ENCODE measurements around the gene PHC2.

PHC2 gene

DNA sequence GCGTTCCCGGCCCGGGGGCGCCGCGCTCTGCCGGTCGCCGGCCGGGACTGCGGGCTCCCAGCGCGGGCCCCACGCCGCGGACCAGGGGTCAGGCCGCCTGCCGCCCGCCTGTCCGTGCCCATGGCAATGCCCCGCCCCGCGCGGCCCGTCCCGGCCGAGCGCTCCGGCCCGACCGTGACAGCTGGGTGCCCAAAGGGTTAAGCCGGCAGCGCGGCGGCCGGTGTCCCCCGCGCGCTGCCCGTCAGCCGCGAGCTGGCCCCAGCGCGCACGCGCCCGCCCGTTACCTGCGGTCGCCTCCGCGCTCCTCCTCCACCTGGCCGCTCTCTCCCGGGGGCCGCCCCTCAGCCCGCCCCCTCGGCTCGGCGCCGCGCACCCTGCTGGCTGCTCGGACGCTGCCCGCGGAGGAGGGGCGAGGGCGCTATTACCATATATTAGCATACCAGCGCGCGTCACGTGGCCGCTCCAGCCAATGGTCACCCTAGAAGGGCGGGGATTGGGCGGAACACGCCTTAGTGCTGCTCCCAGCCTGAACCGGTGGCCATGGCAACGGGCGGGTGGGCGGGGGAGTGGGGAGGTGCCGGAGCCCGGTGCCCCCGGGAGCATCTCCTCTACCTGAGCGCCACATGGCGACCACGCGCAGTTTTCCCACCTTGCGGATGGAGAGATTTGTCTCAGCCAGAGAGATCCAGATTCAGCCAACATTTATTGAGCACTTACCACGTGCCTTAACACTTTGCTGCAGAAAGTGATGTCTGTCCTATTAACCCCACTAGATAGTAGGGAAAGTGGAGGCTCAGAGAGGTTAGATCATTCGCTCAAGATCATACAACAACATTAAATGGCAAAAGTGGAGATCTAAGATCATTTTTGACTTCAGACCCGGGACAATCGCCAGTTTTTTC is at the start of gene PHC2:
PHC2 (minus strand) TSS at position 404 of the 902 bp plus-strand sequence. CDS start 55,556 bp downstream, outside the sequence.
- peak; percentile 95 for DNase-seq

- no peak for DNase-seq
Observed at GRCh38 chr1:33477451-33477850, 46.6 kb upstream of the PHC2 start.

GRCh38 chr1:33473900-33474299 is 43.0 kb upstream of the PHC2 start:
- no peak for DNase-seq

DNA sequence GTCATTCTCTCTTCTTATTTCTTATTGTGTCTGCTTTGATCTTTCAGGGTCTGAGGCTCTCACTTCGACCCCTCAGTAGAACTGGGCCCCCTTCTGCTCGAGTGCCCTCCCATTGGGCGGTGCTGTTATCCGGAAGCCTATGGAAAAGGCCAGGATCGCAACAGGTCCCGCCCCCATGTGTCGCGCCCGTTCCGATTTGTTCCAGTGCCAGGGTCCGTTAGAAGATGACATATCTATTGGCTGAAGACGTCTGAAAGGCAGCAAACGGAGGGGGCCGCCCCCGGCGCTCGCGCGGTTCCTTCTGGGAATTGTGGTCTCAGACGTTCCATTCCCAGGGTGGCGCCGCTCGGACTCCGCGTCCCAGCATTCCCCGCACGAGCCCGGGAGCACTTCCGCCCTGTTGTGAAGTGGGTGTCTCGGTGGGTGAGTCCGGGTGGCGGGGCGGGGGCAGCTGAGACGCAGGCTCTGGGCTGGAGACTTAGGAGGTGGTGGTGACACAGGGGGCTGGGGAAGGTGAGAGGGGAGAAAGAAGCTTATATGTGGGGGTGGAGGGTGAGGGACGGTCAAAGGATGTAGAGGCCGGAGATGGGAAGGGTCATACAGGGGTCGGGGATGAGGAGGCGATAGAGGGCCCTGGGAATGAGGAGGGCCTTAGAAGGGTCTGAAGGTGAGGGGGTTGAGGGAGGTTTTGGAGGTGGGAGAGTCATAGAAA is 41.5 kb upstream of the PHC2 start, which contains the start of gene ZSCAN20:
ZSCAN20 (plus strand) TSS at position 377 of the 712 bp plus-strand sequence. CDS start 6,644 bp downstream, outside the sequence.
- peak; percentile 93 for DNase-seq

DNA sequence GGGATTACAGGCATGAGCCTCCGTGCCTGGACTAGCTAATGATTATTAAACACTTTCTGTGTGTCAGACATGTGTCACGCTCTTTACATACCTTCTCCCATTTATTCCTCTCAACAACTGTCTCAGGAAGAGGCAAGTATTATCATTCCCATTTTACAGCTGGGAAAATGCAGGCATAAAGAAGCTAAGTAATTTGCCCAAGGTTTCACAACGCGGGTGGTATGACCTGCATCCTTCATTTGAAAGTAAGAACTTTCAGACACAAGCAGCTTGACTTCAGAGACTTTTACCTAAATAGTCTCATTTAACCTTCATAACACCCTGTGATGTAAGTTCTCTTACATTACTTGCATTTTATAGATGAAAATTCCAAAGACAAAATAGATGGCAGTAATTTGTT is 40.5 kb upstream of the PHC2 start:
- DNase-seq = no peak

DNA sequence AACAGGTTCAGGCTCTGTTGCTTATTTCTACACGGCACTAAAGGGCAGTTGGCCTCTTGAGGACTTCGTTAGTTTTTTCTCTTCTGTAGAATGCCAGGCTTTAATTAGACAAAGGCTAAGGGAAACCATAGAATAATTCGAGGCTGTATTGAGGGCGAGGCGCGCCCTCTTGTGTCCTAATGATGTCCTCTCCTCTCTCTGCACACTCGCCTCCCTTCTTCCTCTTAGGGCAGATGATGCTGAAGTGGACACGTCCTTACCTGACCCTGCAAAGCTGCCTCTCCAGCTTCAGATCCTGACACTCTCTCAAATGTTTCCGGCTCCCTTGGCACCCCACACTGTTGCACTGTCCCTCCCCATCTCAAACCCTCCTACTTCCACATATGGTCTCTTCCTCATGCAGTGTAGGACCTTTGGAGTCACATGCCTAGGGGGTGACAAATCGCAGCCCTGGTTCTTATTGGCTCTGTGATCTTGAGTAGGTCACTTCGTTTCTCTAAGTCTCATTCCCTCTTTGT is 39.7 kb upstream of the PHC2 start:
- DNase-seq = peak; percentile 77

DNA sequence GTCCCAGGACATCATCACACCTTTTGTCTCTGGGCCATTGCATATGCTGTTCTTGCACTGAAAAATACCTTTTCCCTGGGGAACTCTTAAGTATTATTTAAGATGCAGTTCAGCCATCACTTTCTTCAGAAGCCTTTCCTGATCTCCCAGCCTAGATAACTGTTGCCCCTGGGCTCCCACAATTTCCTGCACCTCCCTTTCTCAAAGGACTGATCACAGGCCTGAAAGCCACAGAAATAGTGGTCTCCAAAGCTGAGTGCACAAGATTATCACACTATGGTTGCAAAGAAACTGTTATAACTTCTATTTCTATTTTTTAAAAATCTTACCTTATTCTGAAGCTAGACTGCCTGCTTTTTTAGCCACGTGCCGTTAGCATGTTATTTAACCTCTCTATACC is 38.8 kb upstream of the PHC2 start:
- DNase-seq = no peak

DNA sequence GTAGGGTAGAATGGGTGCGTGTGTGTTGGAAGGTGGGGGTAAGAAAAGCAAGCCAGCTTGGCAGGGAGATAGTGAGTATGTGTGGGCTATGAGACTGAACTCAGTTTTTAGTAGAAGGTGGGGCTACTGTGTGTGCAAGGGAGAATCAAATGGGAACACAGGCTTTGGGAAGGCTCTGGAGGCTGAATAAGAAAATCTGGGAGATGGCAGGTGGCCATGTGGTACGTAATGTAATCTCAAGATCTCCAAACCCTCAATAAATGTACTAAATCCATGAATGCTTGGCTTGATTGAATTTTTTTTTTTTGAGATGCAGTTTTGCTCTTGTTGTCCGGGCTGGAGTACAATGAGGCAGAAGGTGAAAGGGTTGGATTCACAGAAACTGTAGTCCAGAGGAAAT is 38.1 kb upstream of the PHC2 start:
- DNase-seq = no peak

GRCh38 chr1:33468531-33468930 is 37.6 kb upstream of the PHC2 start:
- DNase-seq = no peak

GRCh38 chr1:33468011-33468410 is 37.1 kb upstream of the PHC2 start:
- DNase-seq = no peak

DNA sequence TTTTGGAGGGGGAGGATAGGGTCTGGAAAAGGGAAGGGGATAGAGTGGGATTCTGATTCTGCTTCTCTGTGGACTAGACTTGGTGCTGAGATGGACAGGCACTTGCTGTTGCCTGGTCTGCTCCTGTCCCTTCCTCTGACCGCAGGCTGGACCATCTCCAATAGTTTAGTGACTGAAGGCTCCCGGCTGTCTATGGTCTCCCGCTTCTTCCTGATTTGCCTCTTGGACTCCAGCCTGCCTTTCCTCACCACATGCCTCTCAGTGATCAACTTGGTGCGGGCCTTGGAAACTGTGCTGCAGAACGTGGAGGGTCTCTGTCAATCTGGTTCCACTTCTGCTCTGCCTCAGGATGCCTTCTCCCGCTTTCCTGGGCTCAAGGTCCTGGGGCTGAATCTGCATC is 35.3 kb upstream of the PHC2 start:
- DNase-seq = no peak

DNA sequence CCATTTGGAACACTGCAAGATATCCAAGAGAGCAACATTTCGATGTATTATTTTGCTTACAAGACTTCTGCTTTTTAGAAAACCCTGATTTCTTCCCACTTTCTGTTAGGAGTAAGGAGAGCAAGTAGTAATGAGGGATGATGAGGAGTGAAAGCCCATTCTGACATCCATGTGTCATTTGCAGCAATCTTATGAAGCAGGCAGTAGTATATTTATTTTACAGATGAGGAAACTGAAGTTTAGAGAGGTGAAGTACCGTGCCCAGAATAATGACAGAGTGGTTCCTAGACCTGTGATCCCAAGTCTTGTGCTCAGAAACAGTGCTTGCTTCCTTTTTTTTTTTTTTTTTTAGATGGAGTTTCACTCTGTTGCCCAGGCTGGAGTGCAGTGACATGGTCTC is 34.4 kb upstream of the PHC2 start:
- DNase-seq = no peak

DNA sequence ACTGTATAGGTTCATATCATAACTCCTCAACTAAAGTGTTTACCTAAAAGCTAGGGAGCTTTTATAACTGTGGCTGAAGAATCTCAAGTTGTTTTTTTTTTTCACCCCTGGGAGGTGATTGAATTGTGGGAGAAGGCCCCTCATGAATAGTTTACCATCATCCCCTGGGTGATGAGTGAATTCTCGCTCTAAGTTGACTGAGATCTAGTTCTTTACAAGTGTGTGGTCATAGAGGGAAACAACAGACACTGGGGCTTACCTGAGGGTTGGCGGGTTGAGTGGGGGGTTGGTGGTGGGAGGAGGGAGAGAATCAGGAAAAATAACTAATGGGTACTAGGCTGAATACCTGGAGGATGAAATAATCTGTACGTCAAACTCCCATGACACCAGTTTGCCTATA is 33.7 kb upstream of the PHC2 start:
- DNase-seq = no peak

- no peak for DNase-seq
Observed at GRCh38 chr1:33462405-33463164, 31.7 kb upstream of the PHC2 start.

DNA sequence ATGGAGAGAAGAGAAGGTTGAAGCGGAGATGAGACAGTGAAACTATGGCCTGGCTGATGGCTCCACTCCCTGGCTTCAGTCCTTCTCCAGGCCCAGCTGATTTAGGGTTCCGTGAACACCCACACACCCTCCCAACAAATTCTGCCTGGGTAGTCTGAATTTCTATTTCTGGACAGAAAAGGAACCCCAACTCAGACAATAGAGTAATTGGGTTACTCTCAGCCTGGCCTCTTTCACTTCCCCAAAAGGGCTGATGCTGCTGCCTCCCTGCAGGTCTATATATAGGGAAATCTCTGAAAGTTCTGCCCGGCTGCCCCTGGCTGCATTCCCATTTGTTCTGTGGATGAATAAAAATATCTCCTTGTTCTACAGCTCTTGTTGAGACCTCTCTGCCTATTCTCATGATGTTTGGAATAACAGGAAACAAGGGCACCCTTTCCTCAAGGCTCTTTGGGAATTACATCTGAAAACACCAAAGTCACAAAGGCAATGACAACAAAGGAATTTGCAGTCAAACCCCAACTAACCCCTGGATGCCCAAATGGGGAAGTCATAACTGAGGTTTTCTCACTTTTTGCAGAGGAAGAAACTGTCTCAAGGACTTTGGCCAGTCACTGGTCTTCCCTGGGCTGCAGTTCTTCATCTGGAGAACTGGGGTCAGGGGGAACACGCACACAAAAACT is 30.2 kb upstream of the PHC2 start:
- no peak for DNase-seq

DNA sequence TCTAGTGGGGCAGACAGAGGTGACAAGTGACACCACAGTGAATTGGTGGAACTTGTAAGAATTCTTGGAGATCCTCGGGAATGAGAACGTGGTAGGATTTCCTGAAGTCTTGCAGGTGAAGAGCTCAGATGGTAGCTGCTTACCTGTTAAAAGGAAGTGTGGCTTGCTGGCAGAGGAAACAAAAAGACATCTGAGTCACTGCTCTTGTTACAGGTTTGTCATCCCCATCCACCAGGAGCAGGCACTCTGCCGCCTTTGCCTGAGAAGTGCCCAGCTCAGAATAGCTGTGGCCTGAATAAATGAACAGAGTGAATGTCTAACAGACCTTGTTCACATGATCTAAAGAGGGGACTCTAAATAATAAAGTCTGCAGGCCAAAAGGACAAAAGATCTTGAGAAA is 29.2 kb upstream of the PHC2 start:
- DNase-seq = no peak

GRCh38 chr1:33459691-33460090 is 28.8 kb upstream of the PHC2 start:
- DNase-seq = no peak

DNA sequence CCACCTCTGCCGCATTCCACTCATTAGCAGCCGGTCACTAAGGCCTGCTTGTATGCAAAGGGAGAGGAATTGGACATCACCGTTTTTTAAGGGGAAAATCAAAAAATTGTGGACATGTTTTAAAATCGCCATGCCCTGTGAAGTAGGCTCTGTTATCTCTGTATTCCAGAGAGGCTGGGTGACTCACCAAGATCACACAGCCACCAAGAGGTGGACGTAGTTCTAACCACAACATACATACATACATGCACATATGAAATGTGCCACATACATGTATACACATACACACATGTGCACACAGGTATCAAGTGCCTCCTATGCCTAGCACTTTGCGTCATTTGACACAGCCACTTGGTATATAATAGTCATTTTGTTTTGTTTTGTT is 25.6 kb upstream of the PHC2 start:
- no peak for DNase-seq

GRCh38 chr1:33455539-33456501 is 24.9 kb upstream of the PHC2 start:
- no peak for DNase-seq

DNA sequence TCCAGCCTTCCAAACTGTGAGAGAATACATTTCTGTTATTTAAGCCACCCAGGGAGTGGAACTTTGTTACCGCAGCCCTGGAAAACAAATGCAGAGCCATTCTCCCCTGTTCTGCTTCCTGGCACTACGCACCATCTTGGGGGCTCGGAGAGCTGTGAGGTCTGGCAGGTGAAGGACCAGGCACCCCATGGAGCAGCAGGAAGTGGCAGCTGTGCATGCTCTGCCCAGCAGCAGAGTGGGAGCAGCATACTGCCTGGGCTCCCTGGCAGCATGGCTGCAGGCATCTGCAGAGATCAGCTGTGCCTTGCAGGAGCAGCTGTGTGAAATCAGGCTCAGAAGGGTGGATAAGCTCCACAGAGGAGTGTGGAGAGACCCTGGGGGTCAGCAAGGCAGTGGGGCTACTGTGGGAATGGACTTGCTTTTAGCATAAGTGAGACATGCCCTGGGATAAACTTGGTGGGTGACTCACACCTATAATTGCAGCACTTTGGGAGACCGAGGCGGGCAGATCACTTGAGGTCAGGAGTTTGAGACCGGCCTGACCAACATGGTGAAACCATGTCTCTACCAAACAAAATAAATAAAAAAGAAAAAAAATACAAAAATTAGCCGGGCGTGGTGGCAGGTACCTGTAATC is 23.9 kb upstream of the PHC2 start:
- DNase-seq = no peak

DNA sequence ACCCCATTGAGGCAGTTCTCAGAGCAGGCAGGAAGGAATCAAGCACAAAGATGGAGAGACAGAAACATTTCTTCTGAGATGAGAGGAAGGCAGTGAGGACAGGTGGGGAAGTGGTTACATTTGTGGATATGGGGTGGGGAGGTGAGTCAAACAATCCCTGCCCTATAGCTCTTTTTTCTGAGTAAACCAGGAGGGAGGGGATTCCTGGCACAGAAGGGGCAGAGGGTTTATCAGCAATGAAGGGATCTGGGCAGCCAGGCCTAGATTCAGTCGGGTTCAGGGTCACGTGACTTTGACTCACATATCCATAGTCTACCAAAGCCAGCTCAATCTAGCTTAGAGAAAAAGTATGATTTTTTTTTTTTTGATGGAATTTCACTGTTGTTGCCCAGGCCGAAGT is 15.7 kb upstream of the PHC2 start:
- DNase-seq = no peak

All from activated CD8-positive, alpha-beta memory T cell treated with anti-CD3 and anti-CD28 coated beads for 24 hours (primary cell).